Naive thymus-derived CD4-positive, alpha-beta T cell (primary cell): ENCODE results near the gene STAG2. TPM values are rescaled to one million over a fixed set of nuclear protein-coding genes. Genes with fewer than 3 reads are reported as not detected.
"Not testable (repeated sequence)": the region's sequence is repeated elsewhere in the genome, so short reads cannot be mapped to it uniquely, and the experiment has no call there.

Experiments used
- ATAC-seq: fragments of 150-1000 bp; cut with Tn5 transposase; 2 replicates; pipeline ENCODE4 v1.10.0; 2021; ENCODE audit warnings: mild to moderate bottlenecking, moderate library complexity
- CTCF ChIA-PET: fragments of 350-600 bp; sonication (Branson Sonifier 250); formaldehyde crosslinking; loops from one replicate; lab custom pipeline; 2021; ENCODE audit warnings: antibody characterized with exemption; lab: Charles Lee
- POLR2A ChIA-PET: fragments of 350-600 bp; sonication (Branson Sonifier 250); formaldehyde crosslinking; loops from one replicate; lab custom pipeline; 2021; ENCODE audit warnings: antibody characterized with exemption, inconsistent platforms; lab: Charles Lee
- DNase-seq, 9 donors: peaks; one replicate each; pipeline versions ENCODE4 v3.0.0 to v3.0.0-alpha.2; 2020 to 2022; ENCODE audit warnings: mixed read lengths in 1 of 9
- H3K27ac ChIP-seq: one replicate; pipeline ENCODE4 v1.7.0; 2013; ENCODE audit warnings: mild to moderate bottlenecking, low read depth, low read length, moderate library complexity
- H3K27me3 ChIP-seq, 2 donors: one replicate each; pipeline ENCODE4 v1.7.0; 2013; ENCODE audit warnings: low read length in 2 of 2, mild to moderate bottlenecking in 2 of 2, moderate library complexity in 2 of 2; ENCODE audit not compliant: control insufficient read depth in 2 of 2, insufficient read depth in 2 of 2
- H3K36me3 ChIP-seq, 3 experiments: 1 replicate in 2 of 3; 2 replicates in 1 of 3; pipeline ENCODE4 v1.7.0; 2013; ENCODE audit warnings: low read length in 3 of 3, mild to moderate bottlenecking in 3 of 3, moderate library complexity in 1 of 3; ENCODE audit not compliant: insufficient read depth in 3 of 3, control insufficient read depth in 2 of 3
- H3K4me1 ChIP-seq, 2 donors: one replicate each; pipeline ENCODE4 v1.7.0; 2013; ENCODE audit warnings: low read length in 2 of 2, mild to moderate bottlenecking in 2 of 2, moderate library complexity in 1 of 2; ENCODE audit not compliant: control insufficient read depth in 2 of 2, insufficient read depth in 2 of 2
- H3K4me3 ChIP-seq: 2 replicates; pipeline ENCODE4 v1.7.0; 2013; ENCODE audit warnings: mild to moderate bottlenecking, low read length
- H3K9me3 ChIP-seq, 3 experiments: 1 replicate in 2 of 3; 2 replicates in 1 of 3; pipeline ENCODE4 v1.7.0; 2013; ENCODE audit warnings: low read length in 3 of 3; ENCODE audit not compliant: control insufficient read depth in 2 of 3
- H3K27ac Mint-ChIP-seq, 9 donors: one replicate each; pipeline ENCODE4 v1.8.0; 2020 to 2022; ENCODE audit warnings: mixed read lengths in 9 of 9, mild to moderate bottlenecking in 8 of 9, moderate library complexity in 5 of 9, inconsistent platforms in 2 of 9
- H3K27me3 Mint-ChIP-seq, 5 donors: one replicate each; pipeline ENCODE4 v1.8.0; 2021 to 2022; ENCODE audit warnings: mixed read lengths in 5 of 5, mild to moderate bottlenecking in 1 of 5
- H3K36me3 Mint-ChIP-seq, 5 donors: one replicate each; pipeline ENCODE4 v1.8.0; 2020 to 2022; ENCODE audit warnings: mixed read lengths in 5 of 5, mild to moderate bottlenecking in 3 of 5, inconsistent platforms in 1 of 5
- H3K4me1 Mint-ChIP-seq, 7 donors: one replicate each; pipeline ENCODE4 v1.8.0; 2020 to 2022; ENCODE audit warnings: mixed read lengths in 7 of 7, mild to moderate bottlenecking in 3 of 7, inconsistent platforms in 1 of 7
- H3K4me3 Mint-ChIP-seq, 10 donors: one replicate each; pipeline ENCODE4 v1.8.0; 2020 to 2022; ENCODE audit warnings: mild to moderate bottlenecking in 10 of 10, mixed read lengths in 10 of 10, moderate library complexity in 6 of 10, inconsistent platforms in 2 of 10
- H3K9me3 Mint-ChIP-seq, 11 donors: one replicate each; pipeline ENCODE4 v1.8.0; 2020 to 2022; ENCODE audit warnings: mixed read lengths in 11 of 11, mild to moderate bottlenecking in 4 of 11, inconsistent platforms in 1 of 11, moderate library complexity in 1 of 11
- intact Hi-C, 2 donors: fragments of 100-400 bp; cut with micrococcal nuclease; formaldehyde crosslinking; loops; one replicate each; pipeline ENCODE4 v1.15.1; 2023
- polyA plus RNA-seq, 2 donors: library from polyadenylated mRNA; unstranded; fragments of 300-500 nt; fragmentation: Illumina TruSeq; gene quantifications; one replicate each; pipeline ENCODE4 v1.2.3, GENCODE V29; 2021
- total RNA-seq, 6 experiments: library from RNA in 5 of 6; stranded (reverse) in 5 of 6; gene quantifications; 1 replicate in 5 of 6; 2 replicates in 1 of 6; pipeline ENCODE4 v1.2.3 and lab custom pipeline; 2021 to 2026

STAG2 gene
- total and polyA plus RNA-seq, 7 experiments from 2014 or later = 73.6 to 124 (median 84.6) TPM

GRCh38 chrX:123927845-123928244, 33.7 kb upstream of the STAG2 start:
- Mint-ChIP-seq H3K4me3 (no peak overlapping the region), H3K4me1 (peaks cover 0 to 2% (median 0%) of the 10 kb centered on the region in 7 donors), H3K27ac (no peak overlapping the region), H3K27me3 (peaks cover 0 to 2% (median 0%) of the 10 kb centered on the region in 5 donors), H3K36me3 (peaks cover 0 to 5% (median 0%) of the 10 kb centered on the region in 5 donors), H3K9me3 (peaks cover 0 to 6% (median 0%) of the 10 kb centered on the region in 11 donors)
- DNase-seq = no peak
- H3K27ac ChIP-seq = no peak overlapping the region
- no peaks in the 10 kb centered on the region for H3K36me3 ChIP-seq
- H3K9me3 ChIP-seq = no peaks in the 10 kb centered on the region
- H3K27me3 ChIP-seq = no peaks in the 10 kb centered on the region
- ChIA-PET POLR2A (no interaction called here), CTCF (no interaction called here)
- no peaks in the 10 kb centered on the region for H3K4me1 ChIP-seq
- no peak overlapping the region for H3K4me3 ChIP-seq
- intact Hi-C loops = no loop called here
- ATAC-seq = no peak

- intact Hi-C loops, H3K27ac Mint-ChIP-seq, H3K4me1 Mint-ChIP-seq, H3K4me1 ChIP-seq, H3K9me3 ChIP-seq, H3K36me3 ChIP-seq, DNase-seq, H3K27ac ChIP-seq, POLR2A ChIA-PET, CTCF ChIA-PET, H3K4me3 Mint-ChIP-seq, H3K4me3 ChIP-seq, H3K27me3 ChIP-seq, H3K9me3 Mint-ChIP-seq, ATAC-seq, H3K36me3 Mint-ChIP-seq, H3K27me3 Mint-ChIP-seq: not testable (repeated sequence)
Measured at GRCh38 chrX:123932055-123932454, 29.5 kb upstream of the STAG2 start.

GRCh38 chrX:123943074-123943473, 18.4 kb upstream of the STAG2 start:
- ATAC-seq (no peak), DNase-seq (no peak)
- Mint-ChIP-seq H3K4me3 (no peak overlapping the region), H3K36me3 (peaks cover 0 to 4% (median 0%) of the 10 kb centered on the region in 5 donors), H3K4me1 (no peaks in the 10 kb centered on the region), H3K9me3 (no peaks in the 10 kb centered on the region), H3K27ac (no peak overlapping the region), H3K27me3 (no peaks in the 10 kb centered on the region)
- POLR2A ChIA-PET = no interaction called here
- no peaks in the 10 kb centered on the region for H3K27me3 ChIP-seq
- no peaks in the 10 kb centered on the region for H3K9me3 ChIP-seq
- CTCF ChIA-PET = interaction anchor here (0.6 kb wide), 1 partner anchor 36 kb away, joined by 3 read pairs; no protein-coding TSS in a partner anchor
- no peak overlapping the region for H3K4me3 ChIP-seq
- H3K36me3 ChIP-seq = no peaks in the 10 kb centered on the region
- no peaks in the 10 kb centered on the region for H3K4me1 ChIP-seq
- no peak overlapping the region for H3K27ac ChIP-seq
- intact Hi-C loops = no loop called here

GRCh38 chrX:123943488-123943887, 18.0 kb upstream of the STAG2 start:
- Histone ChIP-seq H3K4me3 (no peak overlapping the region), H3K27me3 (no peaks in the 10 kb centered on the region), H3K27ac (no peak overlapping the region), H3K36me3 (no peaks in the 10 kb centered on the region), H3K4me1 (no peaks in the 10 kb centered on the region), H3K9me3 (no peaks in the 10 kb centered on the region)
- Mint-ChIP-seq H3K27ac (no peak overlapping the region), H3K27me3 (no peaks in the 10 kb centered on the region), H3K36me3 (peaks cover 0 to 4% (median 0%) of the 10 kb centered on the region in 5 donors), H3K4me1 (no peaks in the 10 kb centered on the region), H3K4me3 (no peak overlapping the region), H3K9me3 (no peaks in the 10 kb centered on the region)
- intact Hi-C loops = no loop called here
- no peak for ATAC-seq
- no peak for DNase-seq
- ChIA-PET CTCF (interaction anchor here (0.6 kb wide), 1 partner anchor 37 kb away, joined by 3 read pairs; no protein-coding TSS in a partner anchor), POLR2A (no interaction called here)

- no peak overlapping the region for H3K4me3 Mint-ChIP-seq
- H3K27me3 Mint-ChIP-seq = no peaks in the 10 kb centered on the region
- Histone ChIP-seq H3K27me3 (no peaks in the 10 kb centered on the region), H3K4me1 (no peaks in the 10 kb centered on the region), H3K36me3 (no peaks in the 10 kb centered on the region), H3K4me3 (no peak overlapping the region), H3K9me3 (no peaks in the 10 kb centered on the region), H3K27ac (no peak overlapping the region)
- no peak overlapping the region for H3K27ac Mint-ChIP-seq
- H3K9me3 Mint-ChIP-seq = peaks cover 0 to 1% (median 0%) of the 10 kb centered on the region in 11 donors
- ChIA-PET POLR2A (no interaction called here), CTCF (no interaction called here)
- H3K4me1 Mint-ChIP-seq = no peaks in the 10 kb centered on the region
- intact Hi-C loops = no loop called here
- DNase-seq (no peak), ATAC-seq (no peak)
- H3K36me3 Mint-ChIP-seq = peaks cover 0 to 4% (median 0%) of the 10 kb centered on the region in 5 donors
Measured at GRCh38 chrX:123949846-123950245, 11.7 kb upstream of the STAG2 start.

GRCh38 chrX:123959281-123960063, 2.0 kb upstream of the STAG2 start:
- ChIA-PET CTCF (interaction anchor here (0.6 kb wide), 3 partner anchors 34 to 113 kb away, joined by 3 to 5 read pairs (median 3); no protein-coding TSS in a partner anchor), POLR2A (interaction anchor here (0.6 to 1.8 kb wide), 11 partner anchors 11 to 387 kb away, joined by 3 to 7 read pairs (median 3); partner anchors contain the start of genes SH2D1A and XIAP)
- Histone ChIP-seq H3K27me3 (no peaks in the 10 kb centered on the region), H3K36me3 (peaks cover 0 to 18% (median 0%) of the 10 kb centered on the region in 3 experiments), H3K4me3 (peak overlapping the region; percentile 87), H3K4me1 (no peaks in the 10 kb centered on the region), H3K9me3 (no peaks in the 10 kb centered on the region), H3K27ac (peak overlapping the region; percentile 99)
- Mint-ChIP-seq H3K27ac (peak overlapping the region; percentile 97 to 100 (median 98)), H3K36me3 (peaks cover 3 to 21% (median 4%) of the 10 kb centered on the region in 5 donors), H3K4me3 (peak overlapping the region; percentile 88 to 99 (median 97)), H3K9me3 (peaks cover 0 to 25% (median 0%) of the 10 kb centered on the region in 11 donors), H3K27me3 (peaks cover 0 to 4% (median 0%) of the 10 kb centered on the region in 5 donors), H3K4me1 (peaks cover 5 to 22% (median 11%) of the 10 kb centered on the region in 7 donors)
- intact Hi-C loops = loop anchor here (1.0 to 5.0 kb wide), 17 partner anchors 17 to 1173 kb away; partner anchors contain the start of genes SH2D1A (in 2 of the 2), THOC2 (in 1 of the 2) and XIAP (in 1 of the 2)
- DNase-seq (peak in 3 of 9 donors; percentile 5 to 23 (median 11)), ATAC-seq (peak; percentile 0)
